Upper lobe of left lung (tissue), 6 donors: ENCODE data around the gene OSBPL8. TPM values are rescaled to one million over a fixed set of nuclear protein-coding genes. Genes with fewer than 3 reads are reported as not detected.

Experiments
- ATAC-seq, 2 donors: fragments of 200-7000 bp; cut with Tn5 transposase; one replicate each; pipeline ENCODE4 v1.9.1; 2022; ENCODE audit warnings: mild to moderate bottlenecking in 2 of 2, moderate library complexity in 2 of 2; ENCODE audit not compliant: low FRiP score in 2 of 2
- DNase-seq, 2 donors: peaks; one replicate each; pipeline ENCODE4 v3.0.0-alpha.2; 2019 to 2020
- H3K27ac ChIP-seq, 4 donors: fragments of 200-600 bp; sonication (generic); one replicate each; pipeline ENCODE4 v1.5.1; 2016 to 2019
- H3K27me3 ChIP-seq, 4 donors: fragments of 200-600 bp; sonication (generic); one replicate each; pipeline ENCODE4 v1.5.1; 2017 to 2019
- H3K36me3 ChIP-seq, 4 donors: fragments of 200-600 bp; sonication (generic); one replicate each; pipeline ENCODE4 v1.5.1; 2016 to 2019
- H3K4me1 ChIP-seq, 4 donors: fragments of 200-600 bp; sonication (generic); one replicate each; pipeline ENCODE4 v1.5.1; 2018 to 2019
- H3K4me3 ChIP-seq, 4 donors: fragments of 200-600 bp; sonication (generic); one replicate each; pipeline ENCODE4 v1.5.1; 2017 to 2019; ENCODE audit warnings: mild to moderate bottlenecking in 2 of 4, moderate library complexity in 1 of 4
- H3K9me3 ChIP-seq, 4 donors: fragments of 200-600 bp; sonication (generic); one replicate each; pipeline ENCODE4 v1.5.1; 2018 to 2019
- EP300 ChIP-seq, 4 donors: sonication (generic); formaldehyde crosslinking; IDR thresholded peaks; one replicate each; pipeline ENCODE4 v1.5.1; 2017; ENCODE audit warnings: antibody characterized with exemption in 4 of 4, control low read depth in 2 of 4
- POLR2A ChIP-seq, 4 donors: fragments of 450-650 bp; IDR thresholded peaks; one replicate each; pipeline ENCODE4 v1.5.1; 2016 to 2017; ENCODE audit warnings: antibody characterized with exemption in 4 of 4, mild to moderate bottlenecking in 2 of 4
- POLR2AphosphoS5 ChIP-seq, 2 donors: sonication (generic); formaldehyde crosslinking; IDR thresholded peaks; one replicate each; pipeline ENCODE4 v1.5.1; 2017; ENCODE audit warnings: antibody characterized with exemption in 2 of 2
- WGBS, 2 donors: methylation state at CpG; one replicate each; pipeline ENCODE4 v1.1.5; 2017 to 2018; 5-methylcytosine and 5-hydroxymethylcytosine counted together
- total RNA-seq, 6 donors: library from RNA; depleted of rRNA in 4 of 6; stranded (reverse); fragments of >200 nt in 4 of 6; gene quantifications; one replicate each; pipeline versions ENCODE4 v1.1.0 to v1.2.1, GENCODE V29; 2016 to 2021
- TF ChIP-seq, protein P1 (sequence below), 6 experiments: fragments of 450-650 bp in 4 of 6; fragments of 200-600 bp in 2 of 6; sonication (generic) in 2 of 6; IDR thresholded peaks; one replicate each; pipeline ENCODE4 v1.5.1; 2016 to 2019; ENCODE audit warnings: antibody characterized with exemption in 6 of 6
- donor health status: DM: no; HTN: no; CAD: no; lungs with moderate emphysema.
- donor health status: DM: no; HTN: yes; CAD: no; lungs with severe emphysema.

OSBPL8 gene
- total RNA-seq, 6 donors from 2014 or later = 35.6 to 103 (median 73.3) TPM

DNA sequence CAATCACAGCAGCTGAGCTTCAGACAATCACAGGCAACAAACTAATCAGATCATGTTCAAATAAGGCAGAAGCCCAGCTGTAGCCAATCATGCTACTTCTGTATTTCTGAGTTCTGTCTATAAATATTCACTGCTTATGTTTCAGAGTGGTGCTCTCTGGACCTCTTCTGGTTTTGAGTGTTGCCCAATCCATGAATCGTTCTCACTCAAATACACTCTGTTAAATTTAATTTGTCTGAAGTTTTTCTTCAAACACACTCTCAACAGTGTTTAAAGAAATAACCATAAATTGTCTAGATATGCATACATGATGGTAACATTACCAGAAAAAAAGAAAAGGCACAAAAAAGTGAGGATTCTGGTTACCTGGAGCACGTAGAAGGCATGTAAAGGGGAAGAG is 133.4 kb downstream of the OSBPL8 start:
- no peaks in the 10 kb centered on the region for H3K36me3 ChIP-seq
- H3K4me3 ChIP-seq = no peak overlapping the region
- no peak overlapping the region for H3K27ac ChIP-seq
- H3K4me1 ChIP-seq = peaks cover 0 to 5% (median 2%) of the 10 kb centered on the region in 4 donors
- ATAC-seq = no peak
- H3K9me3 ChIP-seq = peaks cover 0 to 12% (median 10%) of the 10 kb centered on the region in 4 donors
- WGBS, 2 donors = 76 to 81% methylated on average over 2 of the region's 2 CpGs
- H3K27me3 ChIP-seq = no peaks in the 10 kb centered on the region
- TF ChIP-seq EP300 (IDR thresholded peaks at IDR 0.05) (no peak), POLR2A (IDR thresholded peaks at IDR 0.05) (no peak), POLR2AphosphoS5 (IDR thresholded peaks at IDR 0.05) (no peak)
- TF ChIP-seq, protein P1, sequence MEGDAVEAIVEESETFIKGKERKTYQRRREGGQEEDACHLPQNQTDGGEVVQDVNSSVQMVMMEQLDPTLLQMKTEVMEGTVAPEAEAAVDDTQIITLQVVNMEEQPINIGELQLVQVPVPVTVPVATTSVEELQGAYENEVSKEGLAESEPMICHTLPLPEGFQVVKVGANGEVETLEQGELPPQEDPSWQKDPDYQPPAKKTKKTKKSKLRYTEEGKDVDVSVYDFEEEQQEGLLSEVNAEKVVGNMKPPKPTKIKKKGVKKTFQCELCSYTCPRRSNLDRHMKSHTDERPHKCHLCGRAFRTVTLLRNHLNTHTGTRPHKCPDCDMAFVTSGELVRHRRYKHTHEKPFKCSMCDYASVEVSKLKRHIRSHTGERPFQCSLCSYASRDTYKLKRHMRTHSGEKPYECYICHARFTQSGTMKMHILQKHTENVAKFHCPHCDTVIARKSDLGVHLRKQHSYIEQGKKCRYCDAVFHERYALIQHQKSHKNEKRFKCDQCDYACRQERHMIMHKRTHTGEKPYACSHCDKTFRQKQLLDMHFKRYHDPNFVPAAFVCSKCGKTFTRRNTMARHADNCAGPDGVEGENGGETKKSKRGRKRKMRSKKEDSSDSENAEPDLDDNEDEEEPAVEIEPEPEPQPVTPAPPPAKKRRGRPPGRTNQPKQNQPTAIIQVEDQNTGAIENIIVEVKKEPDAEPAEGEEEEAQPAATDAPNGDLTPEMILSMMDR (IDR thresholded peaks at IDR 0.05) = no peak
- no peak for DNase-seq

DNA sequence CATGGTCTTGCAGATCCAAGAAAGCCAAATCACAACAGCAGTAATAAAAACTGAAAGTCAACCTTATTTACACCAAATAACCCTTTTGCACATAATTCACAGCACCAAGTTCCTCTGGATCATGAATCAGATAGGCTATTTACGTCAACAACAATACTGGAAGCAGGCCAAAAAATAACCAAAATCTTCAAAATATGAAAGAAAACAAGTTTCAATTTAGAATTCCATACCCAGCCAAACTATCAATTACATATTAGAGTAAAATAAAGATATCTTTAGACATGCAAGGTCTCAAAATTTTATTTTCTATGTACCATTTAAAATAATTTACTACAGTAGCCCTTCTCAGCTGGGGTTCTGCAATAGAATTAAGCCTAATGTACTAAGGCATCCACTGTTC is 134.6 kb downstream of the OSBPL8 start:
- Histone ChIP-seq H3K36me3 (no peaks in the 10 kb centered on the region), H3K9me3 (peaks cover 0 to 12% (median 10%) of the 10 kb centered on the region in 4 donors), H3K4me1 (peaks cover 0 to 7% (median 2%) of the 10 kb centered on the region in 4 donors), H3K4me3 (no peak overlapping the region), H3K27ac (no peak overlapping the region), H3K27me3 (no peaks in the 10 kb centered on the region)
- TF ChIP-seq POLR2AphosphoS5 (IDR thresholded peaks at IDR 0.05) (no peak), POLR2A (IDR thresholded peaks at IDR 0.05) (no peak), EP300 (IDR thresholded peaks at IDR 0.05) (no peak)
- TF ChIP-seq, protein P1 (IDR thresholded peaks at IDR 0.05) = no peak
- ATAC-seq (no peak), DNase-seq (no peak)
- WGBS, 2 donors = 91 to 100% methylated on average over 1 of the region's 1 CpG

DNA sequence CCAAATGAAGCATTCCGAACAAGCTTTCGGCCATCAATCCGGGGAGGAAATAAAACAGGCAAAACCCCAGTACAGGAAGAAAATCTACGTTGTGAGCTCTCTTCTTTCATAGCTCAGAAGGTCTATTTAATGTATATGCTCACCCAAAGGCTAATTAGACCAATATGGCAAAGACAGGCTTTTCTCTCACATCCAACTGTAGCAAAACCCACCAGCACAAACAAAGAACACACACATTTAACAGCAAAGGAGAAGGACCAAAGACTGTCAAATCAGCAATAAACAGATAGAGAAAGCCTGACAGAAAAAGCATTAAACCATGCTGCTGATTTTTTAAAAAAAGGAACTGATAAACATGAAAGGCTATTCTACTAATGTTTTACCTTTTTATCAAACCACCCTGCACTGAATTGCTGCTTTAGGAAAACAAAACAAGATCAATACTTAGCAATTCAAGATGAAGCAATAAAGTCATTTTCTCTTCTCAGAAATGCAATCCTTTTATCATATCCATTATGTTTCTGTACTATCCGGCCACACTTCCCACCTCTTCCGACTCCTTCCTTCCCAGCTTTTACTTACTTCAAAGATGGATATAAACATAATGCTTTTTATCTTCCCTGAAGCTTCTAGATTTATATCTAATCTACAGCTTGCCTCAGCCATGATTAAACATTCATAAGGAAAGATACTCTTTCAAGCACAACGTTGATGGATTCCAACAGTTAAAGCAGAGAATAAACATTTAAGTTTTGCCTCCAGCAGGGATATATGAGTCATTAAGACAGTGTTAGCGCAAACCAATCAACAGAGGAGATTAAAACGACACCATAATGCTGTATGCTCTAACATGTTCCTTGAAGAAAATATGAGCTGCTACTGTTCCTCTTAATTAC is 136.8 kb downstream of the OSBPL8 start:
- H3K27ac ChIP-seq = no peak overlapping the region
- TF ChIP-seq, protein P1 (IDR thresholded peaks at IDR 0.05) = no peak
- TF ChIP-seq POLR2AphosphoS5 (IDR thresholded peaks at IDR 0.05) (no peak), EP300 (IDR thresholded peaks at IDR 0.05) (no peak), POLR2A (IDR thresholded peaks at IDR 0.05) (no peak)
- ATAC-seq (no peak), DNase-seq (no peak)
- H3K4me3 ChIP-seq = no peak overlapping the region
- WGBS, 2 donors = 63% methylated on average over 9 of the region's 9 CpGs
- H3K27me3 ChIP-seq = no peaks in the 10 kb centered on the region
- H3K36me3 ChIP-seq = no peaks in the 10 kb centered on the region
- H3K4me1 ChIP-seq = peaks cover 0 to 7% (median 2%) of the 10 kb centered on the region in 4 donors
- peaks cover 0 to 12% (median 10%) of the 10 kb centered on the region in 4 donors for H3K9me3 ChIP-seq

DNA sequence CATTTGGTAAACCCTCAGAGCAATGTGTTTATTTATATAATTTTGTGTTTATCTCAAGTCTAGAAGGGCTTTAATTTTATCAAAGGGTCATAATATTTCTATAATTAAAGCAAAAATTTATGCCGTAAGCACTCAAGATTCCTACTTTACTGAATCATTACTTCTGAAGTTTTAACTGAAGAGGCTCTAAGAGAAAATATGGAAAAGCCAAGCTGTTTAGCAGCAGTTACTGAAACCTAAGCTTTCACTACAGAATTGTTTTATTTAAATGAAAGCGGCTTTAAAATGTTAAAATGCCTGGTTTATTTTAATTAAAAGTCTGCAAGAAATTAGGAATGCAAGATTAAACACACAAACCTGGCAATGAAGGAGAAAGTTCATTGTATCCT is 137.4 kb downstream of the OSBPL8 start:
- no peak for TF ChIP-seq POLR2A (IDR thresholded peaks at IDR 0.05)
- TF ChIP-seq, protein P1 (IDR thresholded peaks at IDR 0.05) = no peak
- no peak for TF ChIP-seq EP300 (IDR thresholded peaks at IDR 0.05)
- no peak for TF ChIP-seq POLR2AphosphoS5 (IDR thresholded peaks at IDR 0.05)
- Histone ChIP-seq H3K27me3 (no peaks in the 10 kb centered on the region), H3K9me3 (peaks cover 0 to 12% (median 10%) of the 10 kb centered on the region in 4 donors), H3K36me3 (no peaks in the 10 kb centered on the region), H3K4me1 (peaks cover 0 to 7% (median 2%) of the 10 kb centered on the region in 4 donors), H3K27ac (no peak overlapping the region), H3K4me3 (no peak overlapping the region)
- no peak for DNase-seq
- ATAC-seq = no peak
- 78 to 83% methylated on average over 2 of the region's 2 CpGs for WGBS, 2 donors
